Adipocyte (in vitro differentiated cells): ENCODE data around the gene TNNI2.

Experiments
- DNase-seq: peaks from one replicate; pipeline ENCODE4 v3.0.0-alpha.2; 2015; ENCODE audit warnings: low read depth
- H3K27me3 ChIP-seq: replicated peaks from 2 replicates; pipeline ENCODE4 v1.7.0; 2013; ENCODE audit warnings: mild to moderate bottlenecking, low read length, moderate library complexity; ENCODE audit not compliant: control insufficient read depth, insufficient read depth
- H3K36me3 ChIP-seq: 2 replicates; pipeline ENCODE4 v1.7.0; 2013; ENCODE audit warnings: low read length, mild to moderate bottlenecking, moderate library complexity; ENCODE audit not compliant: control insufficient read depth, insufficient read depth, severe bottlenecking
- H3K4me1 ChIP-seq: 2 replicates; pipeline ENCODE4 v1.7.0; 2013; ENCODE audit warnings: mild to moderate bottlenecking, low read length, moderate library complexity; ENCODE audit not compliant: control insufficient read depth, insufficient read depth
- H3K4me3 ChIP-seq: 2 replicates; pipeline ENCODE4 v1.7.0; 2013; ENCODE audit warnings: mild to moderate bottlenecking, low read length, moderate library complexity
- H3K9ac ChIP-seq: 2 replicates; pipeline ENCODE4 v1.7.0; 2013; ENCODE audit warnings: mild to moderate bottlenecking, low read length, moderate library complexity
- H3K9me3 ChIP-seq: 2 replicates; pipeline ENCODE4 v1.7.0; 2013; ENCODE audit warnings: mild to moderate bottlenecking, low read length, moderate library complexity; ENCODE audit not compliant: control insufficient read depth

The TNNI2 gene

DNA sequence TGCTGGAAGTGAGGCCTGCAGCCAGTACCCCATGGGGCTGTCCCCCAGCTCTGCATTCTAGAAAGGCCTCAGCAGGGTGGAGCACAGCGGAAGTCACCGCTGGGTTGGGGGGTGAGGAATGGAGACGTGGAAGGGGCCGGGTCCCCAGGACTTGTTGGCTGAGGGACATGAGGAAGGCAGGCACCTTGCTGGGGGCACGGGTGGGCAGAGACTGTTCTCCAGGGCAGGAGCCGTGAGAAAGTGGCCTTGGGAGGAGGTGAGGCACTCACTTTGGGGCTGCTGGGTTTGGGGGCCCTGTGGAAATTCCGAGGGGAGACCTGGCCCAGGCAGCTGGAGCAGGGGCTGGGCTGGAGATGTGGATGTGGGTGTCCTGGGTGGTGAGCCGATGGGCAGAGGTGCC, 5.0 kb downstream of the TNNI2 start:
- Histone ChIP-seq H3K4me1 (peaks cover 15% of the 10 kb centered on the region), H3K36me3 (no peaks in the 10 kb centered on the region), H3K9ac (no peak overlapping the region), H3K4me3 (no peak overlapping the region), H3K27me3 (peaks cover 2% of the 10 kb centered on the region), H3K9me3 (no peaks in the 10 kb centered on the region)
- no peak for DNase-seq

- Histone ChIP-seq H3K9me3 (no peaks in the 10 kb centered on the region), H3K4me1 (peaks cover 15% of the 10 kb centered on the region), H3K36me3 (no peaks in the 10 kb centered on the region), H3K4me3 (peak overlapping the region; percentile 35), H3K9ac (peak overlapping the region; percentile 62), H3K27me3 (peaks cover 2% of the 10 kb centered on the region)
- DNase-seq: no peak
Observed at GRCh38 chr11:1844221-1845094, 5.7 kb downstream of the TNNI2 start.

DNA sequence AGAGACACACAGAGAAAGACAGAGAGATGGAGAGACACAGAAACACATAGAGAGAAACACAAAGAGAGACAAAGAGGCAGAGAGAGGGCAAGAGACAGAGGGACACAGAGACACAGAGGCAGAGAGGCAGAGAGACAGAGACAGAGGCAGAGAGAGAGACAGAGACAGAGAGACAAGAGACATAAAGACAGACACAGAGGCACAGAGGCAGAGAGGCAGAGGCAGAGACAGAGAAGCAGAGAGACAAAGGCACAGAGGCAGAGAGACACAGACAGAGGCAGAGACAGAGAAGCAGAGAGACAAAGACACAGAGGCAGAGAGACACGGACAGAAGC, 6.3 kb downstream of the TNNI2 start:
- Histone ChIP-seq H3K9me3 (no peaks in the 10 kb centered on the region), H3K9ac (peak overlapping the region; percentile 62), H3K27me3 (peaks cover 2% of the 10 kb centered on the region), H3K4me3 (peak overlapping the region; percentile 35), H3K36me3 (no peaks in the 10 kb centered on the region), H3K4me1 (peaks cover 15% of the 10 kb centered on the region)
- no peak for DNase-seq

- H3K4me3 ChIP-seq: no peak overlapping the region
- no peaks in the 10 kb centered on the region for H3K9me3 ChIP-seq
- H3K36me3 ChIP-seq: no peaks in the 10 kb centered on the region
- peaks cover 2% of the 10 kb centered on the region for H3K27me3 ChIP-seq
- no peak for DNase-seq
- peak overlapping the region; percentile 62 for H3K9ac ChIP-seq
- peaks cover 15% of the 10 kb centered on the region for H3K4me1 ChIP-seq
Observed at GRCh38 chr11:1845561-1846452, 7.0 kb downstream of the TNNI2 start.

DNA sequence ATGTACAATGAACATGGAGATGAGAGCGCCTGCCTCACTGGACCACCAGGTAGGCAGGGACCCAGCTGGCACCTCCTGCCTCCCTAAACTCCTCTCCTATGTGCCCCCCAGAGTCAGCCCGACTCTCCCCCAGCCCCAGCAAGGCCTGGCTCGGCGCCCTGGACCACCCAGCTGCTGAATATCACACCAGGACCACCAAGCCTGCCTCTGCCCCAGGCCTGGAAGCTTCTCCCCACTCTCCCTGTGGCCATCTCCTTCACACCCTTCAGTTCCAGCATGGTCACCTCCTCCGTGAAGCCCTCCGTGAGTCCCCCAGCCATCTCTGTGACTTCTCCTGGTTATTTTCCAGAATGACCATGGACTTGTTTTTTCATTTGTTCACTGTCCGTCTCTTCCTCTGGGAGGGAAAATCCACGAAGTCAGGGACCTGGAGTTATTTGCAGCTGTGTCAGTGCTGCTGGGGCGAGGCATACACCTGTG, 7.7 kb downstream of the TNNI2 start:
- DNase-seq: no peak
- H3K4me1 ChIP-seq: peaks cover 15% of the 10 kb centered on the region
- H3K36me3 ChIP-seq: no peaks in the 10 kb centered on the region
- no peak overlapping the region for H3K4me3 ChIP-seq
- no peaks in the 10 kb centered on the region for H3K9me3 ChIP-seq
- H3K27me3 ChIP-seq: no peaks in the 10 kb centered on the region
- no peak overlapping the region for H3K9ac ChIP-seq

DNA sequence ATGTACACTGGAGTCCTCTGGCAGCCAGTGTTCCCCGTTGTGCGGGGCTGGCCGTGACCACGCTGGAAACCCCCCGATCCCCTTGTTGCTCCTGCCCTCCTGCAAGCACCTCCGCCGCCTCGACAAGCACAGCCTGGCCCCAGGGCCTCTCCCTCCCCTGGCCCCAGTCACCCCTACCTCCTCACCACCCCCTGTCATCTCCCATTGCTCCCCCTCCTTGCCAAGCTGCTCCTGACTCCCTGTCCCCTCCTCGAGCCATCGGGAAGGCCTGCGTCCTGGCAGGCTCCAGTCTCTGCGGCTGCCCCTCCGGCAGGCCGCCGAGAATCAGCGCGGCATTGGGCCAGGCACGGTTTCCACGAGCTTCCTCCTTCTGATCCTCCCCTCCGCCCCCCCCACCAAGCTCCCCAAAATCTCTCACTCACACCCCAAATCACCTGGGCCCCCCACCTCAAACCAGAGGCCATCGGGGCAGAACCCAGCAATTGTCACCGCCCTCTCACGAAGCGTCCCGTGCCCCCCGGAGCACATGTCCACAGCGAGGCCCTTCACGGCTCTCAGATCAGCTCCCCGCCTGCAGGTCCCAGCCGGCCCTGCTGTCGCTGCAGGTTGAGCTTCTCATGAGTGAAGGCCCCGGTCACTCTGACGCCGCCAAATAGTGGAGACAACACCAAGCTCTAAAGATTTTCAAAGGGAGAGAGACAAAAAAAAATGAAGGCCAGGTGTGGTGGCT, 8.4 kb downstream of the TNNI2 start:
- H3K9me3 ChIP-seq: no peaks in the 10 kb centered on the region
- DNase-seq: no peak
- H3K27me3 ChIP-seq: peaks cover 4% of the 10 kb centered on the region
- no peak overlapping the region for H3K9ac ChIP-seq
- no peaks in the 10 kb centered on the region for H3K36me3 ChIP-seq
- H3K4me3 ChIP-seq: no peak overlapping the region
- H3K4me1 ChIP-seq: peaks cover 15% of the 10 kb centered on the region

DNA sequence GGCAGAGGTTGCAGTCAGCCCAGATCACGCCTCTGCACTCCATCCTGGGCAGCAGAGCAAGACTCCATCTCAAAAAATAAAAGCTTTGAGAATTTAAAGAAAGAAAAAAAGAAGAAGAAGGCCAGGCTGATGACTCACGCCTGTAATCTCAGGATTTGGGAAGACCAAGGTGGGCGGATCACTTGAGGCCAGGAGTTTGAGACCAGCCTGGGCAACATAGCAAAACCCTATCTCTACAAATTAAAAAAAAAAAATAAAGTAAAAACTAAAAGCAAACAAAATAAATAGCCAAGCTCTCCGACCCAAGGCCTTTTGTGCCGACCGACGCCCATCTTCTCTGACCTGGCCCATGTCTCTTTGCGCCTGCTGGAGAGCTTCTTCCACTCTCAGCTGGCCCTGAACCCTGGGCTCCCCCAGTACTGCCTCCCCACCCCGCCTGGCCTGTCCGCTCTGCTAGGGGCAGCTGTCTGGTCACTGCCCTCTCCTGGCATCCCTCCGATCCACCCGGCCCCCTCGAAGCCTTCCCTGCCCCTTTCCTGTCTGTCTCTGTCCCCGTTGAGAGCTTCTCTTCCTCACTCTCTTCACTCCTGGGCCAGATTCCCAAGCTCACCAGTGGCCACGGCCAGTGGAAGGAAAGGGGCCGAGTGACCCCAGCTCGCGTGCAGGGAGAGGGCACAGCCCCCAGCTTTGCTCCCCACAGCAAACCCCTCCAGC, 9.3 kb downstream of the TNNI2 start:
- Histone ChIP-seq H3K4me3 (no peak overlapping the region), H3K36me3 (no peaks in the 10 kb centered on the region), H3K9ac (no peak overlapping the region), H3K4me1 (peaks cover 15% of the 10 kb centered on the region), H3K27me3 (peaks cover 7% of the 10 kb centered on the region), H3K9me3 (no peaks in the 10 kb centered on the region)
- no peak for DNase-seq

GRCh38 chr11:1848640-1849430, 10.1 kb downstream of the TNNI2 start:
- no peaks in the 10 kb centered on the region for H3K9me3 ChIP-seq
- no peak overlapping the region for H3K9ac ChIP-seq
- H3K4me1 ChIP-seq: peaks cover 15% of the 10 kb centered on the region
- H3K4me3 ChIP-seq: no peak overlapping the region
- H3K27me3 ChIP-seq: peaks cover 7% of the 10 kb centered on the region
- no peaks in the 10 kb centered on the region for H3K36me3 ChIP-seq
- DNase-seq: no peak

- Histone ChIP-seq H3K9me3 (no peaks in the 10 kb centered on the region), H3K9ac (no peak overlapping the region), H3K36me3 (no peaks in the 10 kb centered on the region), H3K4me3 (no peak overlapping the region), H3K27me3 (peaks cover 7% of the 10 kb centered on the region), H3K4me1 (no peaks in the 10 kb centered on the region)
- DNase-seq: no peak
Observed at GRCh38 chr11:1851468-1852180, 12.8 kb downstream of the TNNI2 start.
